ENCODE data around the gene PEX14. TPM values are rescaled to one million over a fixed set of nuclear protein-coding genes. Genes with fewer than 3 reads are reported as not detected.

Gene PEX14
- total RNA-seq, 4 donors from 2014 or later = 16.3 to 29.7 (median 26.2) TPM

DNA sequence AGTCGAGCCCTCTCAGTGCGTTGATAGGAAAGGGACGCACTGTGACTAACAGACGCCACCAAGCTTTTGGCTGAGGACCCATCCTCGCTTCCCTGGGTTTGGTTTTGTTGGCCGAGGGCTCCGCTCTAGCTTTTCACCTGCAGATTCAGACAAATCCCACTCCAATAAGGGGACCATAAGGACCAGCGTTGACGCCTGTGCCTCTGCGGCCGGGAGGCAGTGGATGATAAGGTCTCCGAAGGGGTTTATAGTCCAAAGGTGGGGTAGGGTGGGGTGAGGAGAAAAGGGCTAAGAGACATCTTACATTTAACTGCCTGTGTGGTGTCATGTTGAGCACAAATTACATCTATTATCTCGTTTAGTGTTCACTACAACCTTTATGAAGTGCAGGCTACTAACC is 760 bp downstream of the PEX14 start:
- no peaks in the 10 kb centered on the region for H3K27me3 ChIP-seq
- peak overlapping the region; percentile 71 to 99 (median 89) for H3K4me3 ChIP-seq
- peak in 2 of 3 donors; percentile 55 to 61 for DNase-seq
- peaks cover 0 to 24% (median 10%) of the 10 kb centered on the region in 4 donors for H3K4me1 ChIP-seq
- H3K27ac ChIP-seq = peak overlapping the region; percentile 86 to 90 (median 88)
- TF ChIP-seq, protein P1, sequence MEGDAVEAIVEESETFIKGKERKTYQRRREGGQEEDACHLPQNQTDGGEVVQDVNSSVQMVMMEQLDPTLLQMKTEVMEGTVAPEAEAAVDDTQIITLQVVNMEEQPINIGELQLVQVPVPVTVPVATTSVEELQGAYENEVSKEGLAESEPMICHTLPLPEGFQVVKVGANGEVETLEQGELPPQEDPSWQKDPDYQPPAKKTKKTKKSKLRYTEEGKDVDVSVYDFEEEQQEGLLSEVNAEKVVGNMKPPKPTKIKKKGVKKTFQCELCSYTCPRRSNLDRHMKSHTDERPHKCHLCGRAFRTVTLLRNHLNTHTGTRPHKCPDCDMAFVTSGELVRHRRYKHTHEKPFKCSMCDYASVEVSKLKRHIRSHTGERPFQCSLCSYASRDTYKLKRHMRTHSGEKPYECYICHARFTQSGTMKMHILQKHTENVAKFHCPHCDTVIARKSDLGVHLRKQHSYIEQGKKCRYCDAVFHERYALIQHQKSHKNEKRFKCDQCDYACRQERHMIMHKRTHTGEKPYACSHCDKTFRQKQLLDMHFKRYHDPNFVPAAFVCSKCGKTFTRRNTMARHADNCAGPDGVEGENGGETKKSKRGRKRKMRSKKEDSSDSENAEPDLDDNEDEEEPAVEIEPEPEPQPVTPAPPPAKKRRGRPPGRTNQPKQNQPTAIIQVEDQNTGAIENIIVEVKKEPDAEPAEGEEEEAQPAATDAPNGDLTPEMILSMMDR (IDR thresholded peaks at IDR 0.05) = no peak
- TF ChIP-seq POLR2A (IDR thresholded peaks at IDR 0.05) = peak; percentile 51 to 55
- no peaks in the 10 kb centered on the region for H3K36me3 ChIP-seq
- H3K9me3 ChIP-seq = no peaks in the 10 kb centered on the region

DNA sequence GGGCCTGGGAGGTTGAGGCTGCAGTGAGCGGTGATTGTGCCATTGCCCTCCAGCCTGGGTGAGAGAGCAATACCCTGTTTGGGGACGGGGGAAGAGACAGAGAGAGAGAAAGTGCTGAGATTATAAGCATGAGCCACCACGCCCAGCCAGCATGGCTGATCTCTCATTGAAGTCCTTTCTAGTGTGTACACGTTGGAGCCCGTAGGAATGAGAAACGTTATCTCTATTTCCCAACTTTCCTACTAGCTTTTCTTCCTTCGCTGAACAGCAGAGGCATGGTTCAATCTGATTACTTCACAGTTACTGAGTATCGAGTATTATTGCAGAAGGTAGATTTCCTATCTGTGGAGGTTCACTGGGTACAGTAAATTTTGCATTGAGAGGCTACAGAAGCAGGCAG is 4.5 kb downstream of the PEX14 start:
- no peaks in the 10 kb centered on the region for H3K27me3 ChIP-seq

DNA sequence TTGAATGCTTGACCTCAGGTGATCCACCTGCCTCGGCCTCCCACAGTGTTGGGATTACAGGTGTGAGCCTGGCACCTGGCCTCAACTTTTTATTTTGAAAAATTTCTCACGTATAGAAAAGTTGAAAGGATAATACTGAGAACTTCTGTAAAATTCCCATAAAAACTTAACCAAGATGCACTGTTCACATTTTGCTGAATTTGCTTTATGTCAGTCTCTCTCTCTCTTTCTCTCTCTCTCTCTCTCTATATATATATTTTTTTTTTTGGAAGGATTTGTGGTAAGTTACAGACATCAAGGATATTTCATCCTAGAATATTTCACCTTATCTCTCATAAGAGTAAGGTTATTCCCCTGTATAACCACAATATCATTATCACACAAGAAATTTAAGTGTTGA is 5.9 kb downstream of the PEX14 start:
- no peaks in the 10 kb centered on the region for H3K27me3 ChIP-seq
- H3K36me3 ChIP-seq = no peaks in the 10 kb centered on the region
- no peak overlapping the region for H3K4me3 ChIP-seq
- H3K9me3 ChIP-seq = no peaks in the 10 kb centered on the region
- DNase-seq = no peak
- peaks cover 0 to 14% (median 3%) of the 10 kb centered on the region in 4 donors for H3K4me1 ChIP-seq
- TF ChIP-seq, protein P1 (IDR thresholded peaks at IDR 0.05) = no peak
- no peak for TF ChIP-seq POLR2A (IDR thresholded peaks at IDR 0.05)
- no peak overlapping the region for H3K27ac ChIP-seq

More for the DNA sequence above, 4.5 kb downstream of the PEX14 start:
- peaks cover 0 to 16% (median 6%) of the 10 kb centered on the region in 4 donors for H3K4me1 ChIP-seq
- H3K36me3 ChIP-seq = no peaks in the 10 kb centered on the region
- DNase-seq = no peak
- no peak overlapping the region for H3K27ac ChIP-seq
- H3K4me3 ChIP-seq = no peak overlapping the region
- no peaks in the 10 kb centered on the region for H3K9me3 ChIP-seq
- no peak for TF ChIP-seq POLR2A (IDR thresholded peaks at IDR 0.05)
- TF ChIP-seq, protein P1 (IDR thresholded peaks at IDR 0.05) = no peak

DNA sequence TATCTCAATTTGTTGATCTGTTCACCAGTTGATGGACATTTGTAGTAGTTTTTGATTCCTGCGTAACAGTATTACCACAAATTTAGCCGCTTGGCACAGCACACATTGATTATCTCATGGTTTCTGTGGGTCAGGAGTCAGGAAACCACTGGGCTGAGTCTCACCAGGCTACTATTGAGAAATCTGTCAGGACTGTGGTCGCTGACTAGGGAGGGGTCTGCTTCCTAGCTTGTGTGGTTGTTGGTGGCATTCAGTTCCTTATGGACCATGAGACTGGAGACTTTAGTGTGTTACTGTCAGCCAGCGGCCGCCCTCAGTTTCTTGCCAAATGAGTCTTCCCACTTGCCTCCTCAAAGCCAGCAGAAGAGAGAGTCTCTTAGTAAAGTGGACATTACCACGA is 9.8 kb downstream of the PEX14 start:
- Histone ChIP-seq H3K4me1 (peaks cover 0 to 10% (median under 1%) of the 10 kb centered on the region in 4 donors), H3K4me3 (no peak overlapping the region), H3K36me3 (peaks cover 0 to 5% (median 0%) of the 10 kb centered on the region in 3 donors), H3K9me3 (no peaks in the 10 kb centered on the region), H3K27me3 (no peaks in the 10 kb centered on the region), H3K27ac (no peak overlapping the region)
- no peak for DNase-seq
- TF ChIP-seq, protein P1 (IDR thresholded peaks at IDR 0.05) = no peak
- TF ChIP-seq POLR2A (IDR thresholded peaks at IDR 0.05) = no peak

DNA sequence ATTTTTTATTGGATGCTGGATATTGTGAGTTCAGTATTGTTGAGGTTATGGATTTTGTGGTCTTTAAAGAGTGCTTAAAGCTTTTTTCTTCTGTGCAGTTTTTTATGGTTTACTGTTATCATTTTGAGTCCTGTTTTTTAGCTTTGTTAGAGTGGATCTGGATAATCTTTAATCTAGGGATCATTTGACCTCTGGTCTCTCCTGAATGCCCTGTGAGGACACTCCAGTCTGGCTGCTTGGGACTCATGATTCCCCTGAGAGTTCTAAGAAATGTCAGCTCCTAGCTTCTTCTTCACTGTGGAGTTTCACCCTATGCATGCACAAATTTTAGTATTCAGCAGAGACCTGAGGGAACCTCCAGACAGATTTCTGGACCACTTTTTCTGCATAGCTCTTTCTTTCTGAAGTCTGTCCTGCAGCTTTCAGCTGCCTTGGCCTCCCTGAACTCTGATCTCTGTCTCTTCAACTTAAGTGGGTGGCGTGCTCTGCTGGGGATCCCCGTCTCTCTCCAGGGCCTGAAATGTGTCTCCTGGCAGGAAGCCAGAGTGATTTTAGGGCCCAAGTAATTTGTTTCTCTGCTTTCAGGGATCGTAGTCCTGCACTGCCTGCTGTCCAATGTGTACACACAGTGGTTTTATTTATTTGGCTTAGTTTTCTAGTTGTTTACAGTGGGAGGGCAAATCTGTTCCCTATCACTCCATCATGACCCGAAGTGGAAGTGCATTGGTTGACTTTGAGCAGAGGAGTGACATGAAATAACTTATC is 14.7 kb downstream of the PEX14 start:
- no peak overlapping the region for H3K4me3 ChIP-seq
- H3K27me3 ChIP-seq = no peaks in the 10 kb centered on the region
- H3K4me1 ChIP-seq = peaks cover 0 to 19% (median 3%) of the 10 kb centered on the region in 4 donors
- no peak for DNase-seq
- peak overlapping the region in 1 of 4 donors; percentile 37 for H3K27ac ChIP-seq
- no peaks in the 10 kb centered on the region for H3K9me3 ChIP-seq
- peaks cover 0 to 5% (median 0%) of the 10 kb centered on the region in 3 donors for H3K36me3 ChIP-seq
- TF ChIP-seq, protein P1 (IDR thresholded peaks at IDR 0.05) = no peak
- no peak for TF ChIP-seq POLR2A (IDR thresholded peaks at IDR 0.05)
